ENCODE measurements around the gene SNX25.

DNA sequence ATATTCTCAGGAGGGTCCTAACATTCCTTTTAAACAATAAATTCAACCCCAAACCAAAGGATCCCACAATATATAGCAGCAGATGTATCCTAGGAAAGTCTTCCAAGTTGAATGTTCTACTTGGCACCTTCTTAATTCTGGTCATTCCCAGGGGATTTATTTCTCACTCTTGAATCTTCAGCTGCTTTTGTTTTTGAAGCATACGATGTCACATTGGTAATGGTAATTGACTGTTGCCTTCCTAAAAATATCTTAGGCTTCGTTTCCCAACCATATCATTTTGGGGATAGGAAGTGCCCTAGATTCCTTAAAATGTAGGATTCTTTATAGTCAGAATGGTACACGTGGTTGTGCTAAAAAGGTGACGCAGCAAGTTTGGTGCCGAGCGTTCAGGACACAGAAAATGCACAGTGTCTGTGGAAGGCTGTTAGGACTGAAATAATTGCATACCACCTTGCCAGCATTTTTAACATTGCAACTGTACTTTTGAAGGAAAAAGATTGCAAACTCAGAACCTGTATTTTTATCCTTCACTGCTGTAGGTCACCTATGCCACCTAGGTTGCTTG, 8.1 kb downstream of the SNX25 start:
- TF ChIP-seq, protein P1, sequence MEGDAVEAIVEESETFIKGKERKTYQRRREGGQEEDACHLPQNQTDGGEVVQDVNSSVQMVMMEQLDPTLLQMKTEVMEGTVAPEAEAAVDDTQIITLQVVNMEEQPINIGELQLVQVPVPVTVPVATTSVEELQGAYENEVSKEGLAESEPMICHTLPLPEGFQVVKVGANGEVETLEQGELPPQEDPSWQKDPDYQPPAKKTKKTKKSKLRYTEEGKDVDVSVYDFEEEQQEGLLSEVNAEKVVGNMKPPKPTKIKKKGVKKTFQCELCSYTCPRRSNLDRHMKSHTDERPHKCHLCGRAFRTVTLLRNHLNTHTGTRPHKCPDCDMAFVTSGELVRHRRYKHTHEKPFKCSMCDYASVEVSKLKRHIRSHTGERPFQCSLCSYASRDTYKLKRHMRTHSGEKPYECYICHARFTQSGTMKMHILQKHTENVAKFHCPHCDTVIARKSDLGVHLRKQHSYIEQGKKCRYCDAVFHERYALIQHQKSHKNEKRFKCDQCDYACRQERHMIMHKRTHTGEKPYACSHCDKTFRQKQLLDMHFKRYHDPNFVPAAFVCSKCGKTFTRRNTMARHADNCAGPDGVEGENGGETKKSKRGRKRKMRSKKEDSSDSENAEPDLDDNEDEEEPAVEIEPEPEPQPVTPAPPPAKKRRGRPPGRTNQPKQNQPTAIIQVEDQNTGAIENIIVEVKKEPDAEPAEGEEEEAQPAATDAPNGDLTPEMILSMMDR (conservative IDR thresholded peaks at IDR 0.05 in 1 of 2, IDR thresholded peaks at IDR 0.05 in 1 of 2; ENCODE audit: low read depth in 1 of 2, low read length in 2 of 2): no peak
- TF ChIP-seq EZH2 (IDR thresholded peaks at IDR 0.05; ENCODE audit: low read length, missing control alignments): no peak
